ENCODE data around the gene TMX2. TPM values are rescaled to one million over a fixed set of nuclear protein-coding genes. Genes with fewer than 3 reads are reported as not detected.

The TMX2 gene
- total RNA-seq, 3 donors from 2014 or later (not counting 1 experiment from before 2014, with no cell fraction given), result 43.6 to 70.4 (median 45.7) TPM

DNA sequence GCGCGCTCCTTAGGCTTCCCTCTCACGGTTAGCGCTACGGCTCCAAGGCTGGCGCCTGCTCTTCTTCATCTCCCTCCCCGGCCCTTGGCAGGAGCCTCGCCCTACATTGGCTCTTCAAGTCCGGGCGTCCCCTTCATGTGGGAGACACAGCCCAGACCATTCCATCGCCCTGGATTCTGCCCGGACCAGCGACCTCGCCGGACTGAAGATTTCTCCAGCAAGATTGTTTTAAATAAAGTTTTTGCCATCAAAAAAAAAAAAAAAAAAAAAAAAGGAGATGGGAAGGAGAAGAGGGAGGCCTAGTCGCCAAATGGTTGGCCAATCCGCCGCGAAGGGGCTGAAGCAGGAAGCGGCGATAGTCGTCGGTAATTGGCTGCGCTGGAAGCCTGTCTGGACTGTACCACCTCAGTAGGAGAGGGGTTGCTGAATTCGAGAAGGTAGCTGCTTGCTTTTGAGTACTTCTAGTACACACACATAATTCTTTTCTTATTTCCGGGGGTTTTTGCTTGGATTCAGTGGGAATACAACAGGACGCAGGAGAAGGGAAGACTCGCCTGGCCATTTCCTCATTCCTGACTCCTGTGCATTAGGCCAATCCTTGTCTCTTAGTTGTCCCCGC is 45.2 kb upstream of the TMX2 start:
- H3K4me3 ChIP-seq (ENCODE audit: low read length), result peak overlapping the region; percentile 97
- peaks cover 42 to 52% of the 10 kb centered on the region in 2 donors for H3K4me1 Mint-ChIP-seq

DNA sequence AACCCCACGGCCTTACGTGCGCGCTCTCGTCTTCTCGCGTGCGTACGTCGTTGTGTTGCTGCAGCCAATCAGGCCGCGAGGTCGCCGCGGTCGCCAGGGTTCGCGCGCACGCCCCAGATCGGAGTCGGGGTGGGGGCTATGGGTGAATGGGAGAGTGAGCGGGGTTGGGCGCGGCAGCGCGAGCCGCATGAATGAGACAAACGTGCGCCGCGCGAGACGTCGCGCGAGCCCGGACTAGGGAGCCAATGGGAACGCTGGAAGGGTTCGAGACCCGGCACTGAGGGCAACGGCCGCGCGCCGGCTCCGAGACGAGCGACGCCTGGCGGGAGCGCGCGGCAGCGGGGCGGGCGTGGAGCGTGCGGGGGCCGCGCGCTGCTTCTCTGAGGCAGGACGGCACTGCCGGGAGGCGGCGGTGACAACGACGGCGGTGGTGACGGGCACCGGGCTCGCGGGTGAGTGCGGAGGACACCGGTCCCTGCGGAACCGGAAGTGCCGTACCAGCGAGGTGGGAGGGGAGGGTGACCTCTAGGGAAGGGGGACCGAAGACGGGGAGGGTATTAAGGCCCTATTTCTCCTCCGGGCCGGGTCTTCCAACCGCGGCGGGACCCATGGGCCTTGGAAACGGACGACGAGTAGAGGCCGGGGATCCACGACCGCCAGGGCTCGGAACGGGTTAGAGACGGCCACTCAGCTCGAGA is 44.5 kb upstream of the TMX2 start, which contains the start of gene ZDHHC5:
Gene ZDHHC5, plus strand, starts transcription at position 379 of the 698 bp plus-strand sequence. CDS start 4,977 bp downstream, outside the sequence.
- DNase-seq, result peak; percentile 99 to 100
- WGBS (ENCODE audit: insufficient coverage), result under 1% methylated on average over 96 of the region's 96 CpGs
- H3K9me3 Mint-ChIP-seq, result no peaks in the 10 kb centered on the region

More for the DNA sequence above, 45.2 kb upstream of the TMX2 start:
- H3K27ac Mint-ChIP-seq, result peak overlapping the region; percentile 97 to 98
- DNase-seq (peak; percentile 85 to 98), ATAC-seq (peak; percentile 72 to 84 (median 75))
- H3K9me3 Mint-ChIP-seq, result no peaks in the 10 kb centered on the region
- H3K27me3 Mint-ChIP-seq (ENCODE audit: low read depth in 2 of 2), result no peaks in the 10 kb centered on the region
- Histone ChIP-seq H3K27me3 (ENCODE audit: control insufficient read depth, insufficient read depth, low read length) (no peaks in the 10 kb centered on the region), H3K4me1 (ENCODE audit: control insufficient read depth, insufficient read depth, low read length) (peaks cover 19% of the 10 kb centered on the region), H3K36me3 (ENCODE audit: control insufficient read depth, insufficient read depth, low read length) (peaks cover 7% of the 10 kb centered on the region), H3K27ac (ENCODE audit: low read length) (peak overlapping the region; percentile 95), H3K9me3 (ENCODE audit: control insufficient read depth, insufficient read depth, low read length) (no peaks in the 10 kb centered on the region)
- H3K4me3 Mint-ChIP-seq, result peak overlapping the region; percentile 97
- WGBS (ENCODE audit: insufficient coverage), result 0% methylated on average over 29 of the region's 29 CpGs
- intact Hi-C loops (cut with micrococcal nuclease), result loop anchor here (1.0 to 5.0 kb wide), 9 partner anchors 10 to 912 kb away; partner anchors contain the start of genes CLP1, MED19, P2RX3 and SELENOH
- peaks cover 13% of the 10 kb centered on the region for H3K36me3 Mint-ChIP-seq
- TF ChIP-seq, protein P1, sequence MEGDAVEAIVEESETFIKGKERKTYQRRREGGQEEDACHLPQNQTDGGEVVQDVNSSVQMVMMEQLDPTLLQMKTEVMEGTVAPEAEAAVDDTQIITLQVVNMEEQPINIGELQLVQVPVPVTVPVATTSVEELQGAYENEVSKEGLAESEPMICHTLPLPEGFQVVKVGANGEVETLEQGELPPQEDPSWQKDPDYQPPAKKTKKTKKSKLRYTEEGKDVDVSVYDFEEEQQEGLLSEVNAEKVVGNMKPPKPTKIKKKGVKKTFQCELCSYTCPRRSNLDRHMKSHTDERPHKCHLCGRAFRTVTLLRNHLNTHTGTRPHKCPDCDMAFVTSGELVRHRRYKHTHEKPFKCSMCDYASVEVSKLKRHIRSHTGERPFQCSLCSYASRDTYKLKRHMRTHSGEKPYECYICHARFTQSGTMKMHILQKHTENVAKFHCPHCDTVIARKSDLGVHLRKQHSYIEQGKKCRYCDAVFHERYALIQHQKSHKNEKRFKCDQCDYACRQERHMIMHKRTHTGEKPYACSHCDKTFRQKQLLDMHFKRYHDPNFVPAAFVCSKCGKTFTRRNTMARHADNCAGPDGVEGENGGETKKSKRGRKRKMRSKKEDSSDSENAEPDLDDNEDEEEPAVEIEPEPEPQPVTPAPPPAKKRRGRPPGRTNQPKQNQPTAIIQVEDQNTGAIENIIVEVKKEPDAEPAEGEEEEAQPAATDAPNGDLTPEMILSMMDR (IDR thresholded peaks at IDR 0.05), result no peak

DNA sequence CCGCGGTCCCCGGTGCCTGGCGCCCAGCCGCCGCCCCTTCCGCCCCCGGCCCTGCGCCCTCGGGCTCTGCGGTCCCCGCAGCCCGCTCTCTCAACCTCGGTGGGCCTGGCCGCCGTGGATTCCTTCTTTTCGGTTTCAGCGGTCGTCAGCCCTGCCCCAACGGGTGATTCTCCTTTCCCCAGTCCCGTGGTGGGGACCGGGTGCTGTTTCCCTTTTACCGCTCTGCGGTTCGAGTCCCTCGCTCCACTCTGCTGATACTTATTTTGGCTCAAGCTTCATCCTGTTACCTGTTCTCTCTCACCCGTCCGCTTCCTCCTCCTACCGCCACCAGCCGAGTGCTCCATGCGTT is 44.0 kb upstream of the TMX2 start:
- H3K36me3 Mint-ChIP-seq, result peaks cover 8% of the 10 kb centered on the region
- H3K27ac Mint-ChIP-seq, result peak overlapping the region; percentile 97 to 98
- peak overlapping the region; percentile 97 for H3K4me3 ChIP-seq (ENCODE audit: low read length)
- WGBS (ENCODE audit: insufficient coverage), result 0% methylated on average over 31 of the region's 31 CpGs
- peak overlapping the region; percentile 97 for H3K4me3 Mint-ChIP-seq
- H3K4me1 Mint-ChIP-seq, result peaks cover 49 to 63% of the 10 kb centered on the region in 2 donors
- peak overlapping the region; percentile 95 for H3K27ac ChIP-seq (ENCODE audit: low read length)
- DNase-seq (peak in 1 of 2 donors; percentile 64), ATAC-seq (peak in 1 of 3 donors; percentile 4)
- H3K9me3 Mint-ChIP-seq, result no peaks in the 10 kb centered on the region
- intact Hi-C loops (cut with micrococcal nuclease), result loop anchor here (5.0 kb wide), 1 partner anchor 331 kb away; the partner anchor contains the start of genes P2RX3 and SSRP1
- no peaks in the 10 kb centered on the region for H3K27me3 Mint-ChIP-seq (ENCODE audit: low read depth in 2 of 2)
- H3K36me3 ChIP-seq (ENCODE audit: control insufficient read depth, insufficient read depth, low read length), result peaks cover 16% of the 10 kb centered on the region
- H3K27me3 ChIP-seq (ENCODE audit: control insufficient read depth, insufficient read depth, low read length), result no peaks in the 10 kb centered on the region
- peaks cover 19% of the 10 kb centered on the region for H3K4me1 ChIP-seq (ENCODE audit: control insufficient read depth, insufficient read depth, low read length)
- no peaks in the 10 kb centered on the region for H3K9me3 ChIP-seq (ENCODE audit: control insufficient read depth, insufficient read depth, low read length)
- TF ChIP-seq, protein P1 (IDR thresholded peaks at IDR 0.05), result no peak

More for the DNA sequence above, 44.5 kb upstream of the TMX2 start, which contains the start of gene ZDHHC5:
- ATAC-seq, result peak; percentile 79 to 95 (median 82)
- peak within 1 kb of the TSS; percentile 95 for H3K27ac ChIP-seq (ENCODE audit: low read length)
- H3K27me3 ChIP-seq (ENCODE audit: control insufficient read depth, insufficient read depth, low read length), result no peaks in the 10 kb centered on the region
- peaks cover 19% of the 10 kb centered on the region for H3K4me1 ChIP-seq (ENCODE audit: control insufficient read depth, insufficient read depth, low read length)
- TF ChIP-seq, protein P1 (IDR thresholded peaks at IDR 0.05), result peak; percentile 53
- peaks cover 10% of the 10 kb centered on the region for H3K36me3 ChIP-seq (ENCODE audit: control insufficient read depth, insufficient read depth, low read length)
- H3K4me3 ChIP-seq (ENCODE audit: low read length), result peak within 1 kb of the TSS; percentile 97
- H3K27me3 Mint-ChIP-seq (ENCODE audit: low read depth in 2 of 2), result no peaks in the 10 kb centered on the region
- no peaks in the 10 kb centered on the region for H3K9me3 ChIP-seq (ENCODE audit: control insufficient read depth, insufficient read depth, low read length)
- H3K4me3 Mint-ChIP-seq, result peak within 1 kb of the TSS; percentile 97
- peaks cover 8% of the 10 kb centered on the region for H3K36me3 Mint-ChIP-seq
- H3K27ac Mint-ChIP-seq, result peak within 1 kb of the TSS; percentile 97 to 98
- H3K4me1 Mint-ChIP-seq, result peaks cover 44 to 58% of the 10 kb centered on the region in 2 donors
- intact Hi-C loops (cut with micrococcal nuclease), result loop anchor here (1.0 to 5.0 kb wide), 9 partner anchors 11 to 911 kb away; partner anchors contain the start of genes CLP1, MED19, P2RX3 and SELENOH
